IMR-90 (cell line): Measurements from ENCODE around the gene CAMK2G. TPM values are rescaled to one million over a fixed set of nuclear protein-coding genes. Genes with fewer than 3 reads are reported as not detected.

ENCODE experiments used
- ATAC-seq: fragments of 200-7000 bp; cut with Tn5 transposase; 2 replicates; pipeline ENCODE4 v1.9.1; 2020; ENCODE audit warnings: low read depth, mild to moderate bottlenecking, moderate library complexity
- BruUV-seq: library from RNA; stranded (reverse); fragments of 400-500 nt; replicated peaks from 2 replicates; lab custom pipeline; 2021; lab: Mats Ljungman, UMichigan
- CTCF ChIA-PET: fragments of 300-600 bp; formaldehyde crosslinking; extraction: SDS; loops from one replicate; lab custom pipeline; 2021; ENCODE audit warnings: antibody characterized with exemption; lab: Yijun Ruan, JAX
- POLR2A ChIA-PET: fragments of 300-600 bp; sonication (Branson Sonifier 250); formaldehyde crosslinking; loops from one replicate; lab custom pipeline; 2022; ENCODE audit warnings: antibody characterized with exemption; ENCODE audit not compliant: unreplicated experiment; lab: Charles Lee
- DNase-seq: peaks from one replicate; pipeline ENCODE4 v3.0.0; 2013
- H2AFZ ChIP-seq: replicated peaks from 2 replicates; pipeline ENCODE3; 2013; ENCODE audit warnings: low read length, mild to moderate bottlenecking; ENCODE audit not compliant: poor library complexity
- H2AK5ac ChIP-seq: 2 replicates; pipeline ENCODE4 v1.6.1; 2013; ENCODE audit warnings: low read depth, low read length, inconsistent platforms
- H2AK9ac ChIP-seq: replicated peaks from 2 replicates; pipeline ENCODE3; 2013; ENCODE audit warnings: mild to moderate bottlenecking, low read depth, low read length, moderate library complexity; ENCODE audit not compliant: poor library complexity
- H2BK120ac ChIP-seq: 2 replicates; pipeline ENCODE4 v1.6.1; 2013; ENCODE audit warnings: low read depth, low read length, inconsistent platforms
- H2BK15ac ChIP-seq: 3 replicates; pipeline ENCODE4 v1.6.1; 2013; ENCODE audit warnings: low read depth, low read length, inconsistent platforms
- H2BK20ac ChIP-seq: 2 replicates; pipeline ENCODE4 v1.6.1; 2013; ENCODE audit warnings: low read depth, mild to moderate bottlenecking, inconsistent platforms, low read length, moderate library complexity
- H2BK5ac ChIP-seq: 2 replicates; pipeline ENCODE4 v1.6.1; 2013; ENCODE audit warnings: mild to moderate bottlenecking, low read depth, low read length, inconsistent platforms; ENCODE audit not compliant: poor library complexity, severe bottlenecking
- H3K14ac ChIP-seq: replicated peaks from 2 replicates; pipeline ENCODE4 v1.6.1; 2013; ENCODE audit warnings: low read depth, low read length, inconsistent platforms
- H3K18ac ChIP-seq: 2 replicates; pipeline ENCODE4 v1.6.1; 2013; ENCODE audit warnings: low read depth, low read length, control low read depth
- H3K23ac ChIP-seq: 2 replicates; pipeline ENCODE4 v1.6.1; 2013; ENCODE audit warnings: low read depth, low read length, inconsistent platforms
- H3K27ac ChIP-seq: 2 replicates; pipeline ENCODE4 v1.5.1; 2013; ENCODE audit warnings: mild to moderate bottlenecking, control low read depth, low read length; ENCODE audit not compliant: insufficient read depth
- H3K27me3 ChIP-seq: 2 replicates; pipeline ENCODE4 v1.6.1; 2013; ENCODE audit warnings: low read length; ENCODE audit not compliant: control insufficient read depth, insufficient read depth
- H3K36me3 ChIP-seq: 2 replicates; pipeline ENCODE4 v1.6.1; 2013; ENCODE audit warnings: low read length, mixed read lengths; ENCODE audit not compliant: control insufficient read depth, insufficient read depth
- H3K4ac ChIP-seq: 2 replicates; pipeline ENCODE4 v1.6.1; 2013; ENCODE audit warnings: low read depth, low read length, inconsistent platforms
- H3K4me1 ChIP-seq: 2 replicates; pipeline ENCODE4 v1.6.1; 2013; ENCODE audit warnings: low read length, mixed read lengths; ENCODE audit not compliant: control insufficient read depth, insufficient read depth
- H3K4me2 ChIP-seq: 2 replicates; pipeline ENCODE4 v1.6.1; 2013; ENCODE audit warnings: low read depth, mild to moderate bottlenecking, control low read depth, low read length, moderate library complexity
- H3K4me3 ChIP-seq: 2 replicates; pipeline ENCODE4 v1.5.1; 2013; ENCODE audit warnings: low read depth, mild to moderate bottlenecking, control low read depth, low read length, moderate library complexity; ENCODE audit not compliant: insufficient read depth
- H3K56ac ChIP-seq: 2 replicates; pipeline ENCODE4 v1.6.1; 2013; ENCODE audit warnings: low read length, inconsistent platforms; ENCODE audit not compliant: insufficient read depth; ENCODE audit errors: extremely low read depth
- H3K79me1 ChIP-seq, 2 experiments: 2 replicates each; pipeline ENCODE4 v1.6.1; 2013; ENCODE audit warnings: low read length in 2 of 2, inconsistent platforms in 1 of 2, low read depth in 1 of 2
- H3K9ac ChIP-seq: 2 replicates; pipeline ENCODE4 v1.6.1; 2013; ENCODE audit warnings: low read depth, low read length, control low read depth
- H3K9me1 ChIP-seq: 2 replicates; pipeline ENCODE4 v1.6.1; 2013; ENCODE audit warnings: low read length, inconsistent platforms; ENCODE audit not compliant: insufficient read depth
- H3K9me3 ChIP-seq: 2 replicates; pipeline ENCODE4 v1.6.1; 2013; ENCODE audit warnings: low read length; ENCODE audit not compliant: control insufficient read depth, insufficient read depth
- H4K20me1 ChIP-seq: 2 replicates; pipeline ENCODE4 v1.6.1; 2013; ENCODE audit warnings: low read length, inconsistent platforms; ENCODE audit not compliant: insufficient read depth
- H4K5ac ChIP-seq: 2 replicates; pipeline ENCODE4 v1.6.1; 2013; ENCODE audit warnings: mild to moderate bottlenecking, low read depth, low read length, control low read depth
- H4K8ac ChIP-seq, 2 experiments: 2 replicates each; pipeline ENCODE4 v1.6.1; 2013; ENCODE audit warnings: low read depth in 2 of 2, low read length in 2 of 2, control low read depth in 1 of 2, inconsistent platforms in 1 of 2
- H4K91ac ChIP-seq: 2 replicates; pipeline ENCODE4 v1.6.1; 2013; ENCODE audit warnings: low read depth, low read length, inconsistent platforms; ENCODE audit not compliant: insufficient read depth
- BHLHE40 ChIP-seq: fragments of 150-350 bp; IDR thresholded peaks from 2 replicates; pipeline ENCODE4 v1.6.1; 2016; ENCODE audit warnings: mild to moderate bottlenecking, low read depth, low read length
- FOS ChIP-seq: fragments of 150-350 bp; IDR thresholded peaks from 2 replicates; pipeline ENCODE4 v1.6.1; 2016; ENCODE audit warnings: low read depth, low read length
- NFE2L2 ChIP-seq: fragments of 150-350 bp; IDR thresholded peaks from 2 replicates; pipeline ENCODE4 v1.6.1; 2016; ENCODE audit warnings: low read depth, mild to moderate bottlenecking, low read length
- RAD21 ChIP-seq: IDR thresholded peaks from 2 replicates; pipeline ENCODE4 v1.6.1; 2012; ENCODE audit warnings: low read length, improper control_type of control experiment
- SMC3 ChIP-seq: fragments of 150-350 bp; IDR thresholded peaks from 2 replicates; pipeline ENCODE4 v1.6.1; 2016; ENCODE audit warnings: low read depth, mild to moderate bottlenecking, antibody characterized with exemption, low read length, moderate library complexity
- WGBS, 2 experiments: methylation state at CpG; one replicate each; pipeline versions ENCODE4 v1.1.5 to v1.1.7; 2013; ENCODE audit warnings: missing lambda C conversion rate in 2 of 2; ENCODE audit not compliant: insufficient read length in 1 of 2; ENCODE audit errors: extremely low coverage in 2 of 2; 5-methylcytosine and 5-hydroxymethylcytosine counted together
- dilution Hi-C: fragments of 300-500 bp; cut with HindIII; formaldehyde crosslinking; loops from one replicate; pipeline ENCODE4 v1.14.3; 2018; ENCODE audit warnings: low sequenced_read_pairs; ENCODE audit not compliant: unreplicated experiment
- in situ Hi-C: fragments of 300-500 bp; cut with MboI; formaldehyde crosslinking; loops from 3 replicates; pipeline ENCODE4 v1.14.3; 2019; ENCODE audit warnings: low sequenced_read_pairs, inconsistent platforms, mixed read lengths
- intact Hi-C: fragments of 100-400 bp; cut with micrococcal nuclease; formaldehyde crosslinking; loops from 2 replicates; pipeline ENCODE4 v1.10.0; 2022
- polyA plus RNA-seq, 3 experiments: library from polyadenylated mRNA; depleted of rRNA; stranded (reverse); fragments of >200 nt; gene quantifications; 2 replicates each; pipeline ENCODE4 v1.2.3, GENCODE V29; 2012; ENCODE audit warnings: low replicate concordance in 1 of 3
- total RNA-seq: library from RNA; depleted of rRNA; stranded (reverse); fragments of >200 nt; gene quantifications from 2 replicates; pipeline ENCODE4 v1.2.3, GENCODE V29; 2012
- TF ChIP-seq, protein P1 (sequence below): conservative IDR thresholded peaks from 2 replicates; pipeline ENCODE4 v1.5.1; 2012; ENCODE audit warnings: mild to moderate bottlenecking, low read depth, low read length, improper control_type of control experiment
- TF ChIP-seq, protein P2 (sequence below): fragments of 150-350 bp; IDR thresholded peaks from 2 replicates; pipeline ENCODE4 v1.6.1; 2017; ENCODE audit warnings: mild to moderate bottlenecking, antibody characterized with exemption, low read length, low read depth

Gene CAMK2G
- total and polyA plus RNA-seq, 2 of the 4 experiments (the other 2 are of a cell fraction) = 20.4 to 25.4 TPM

DNA sequence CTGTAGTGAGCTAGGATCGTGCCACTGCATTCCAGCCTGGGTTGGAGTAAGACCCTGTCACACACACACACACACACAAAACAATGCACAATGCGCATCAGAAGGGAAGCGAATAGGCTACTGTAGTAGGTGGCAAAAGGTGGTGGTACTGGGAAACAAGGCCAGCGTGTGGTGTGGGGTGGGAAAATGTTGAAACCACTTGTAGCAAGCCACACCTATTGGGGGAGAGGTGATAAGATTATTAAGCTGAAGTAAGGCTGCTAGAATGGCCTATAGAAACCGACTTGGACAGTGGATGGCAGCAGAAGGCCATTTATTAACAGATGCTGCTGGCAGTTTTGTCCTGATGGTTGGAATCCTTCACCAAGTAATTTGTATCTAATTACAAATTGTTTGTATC lies 99.7 kb downstream of the CAMK2G start:
- H2AK9ac ChIP-seq = peak overlapping the region; percentile 66
- H3K23ac ChIP-seq = peak overlapping the region; percentile 76; the same call in 1 of the 2 replicates
- H4K5ac ChIP-seq = no peak overlapping the region
- peaks cover 38% of the 10 kb centered on the region for H3K36me3 ChIP-seq
- ATAC-seq (no peak), DNase-seq (peak; percentile 24)
- in situ Hi-C loops = no loop called here
- no peak overlapping the region for H2BK20ac ChIP-seq
- H3K56ac ChIP-seq = no peak overlapping the region
- peak overlapping the region; percentile 87; the same call in 1 of the 2 replicates for H3K14ac ChIP-seq
- no peaks in the 10 kb centered on the region for H3K27me3 ChIP-seq
- H2BK5ac ChIP-seq = peak overlapping the region; percentile 18
- peak overlapping the region; percentile 72 for H3K4me3 ChIP-seq
- 33% methylated on average over 1 of the region's 5 CpGs; no CpG with 5 or more reads in 1 of the 2 experiments for WGBS, 2 experiments
- ChIA-PET CTCF (no interaction called here), POLR2A (no interaction called here)
- no TSS peak for BruUV-seq
- H3K9me3 ChIP-seq = no peaks in the 10 kb centered on the region
- peaks cover 10% of the 10 kb centered on the region; the same call in 1 of the 2 replicates for H3K9me1 ChIP-seq
- peak overlapping the region; percentile 76 for H2AK5ac ChIP-seq
- no peak overlapping the region for H4K91ac ChIP-seq
- peak overlapping the region; percentile 93 for H3K4me2 ChIP-seq
- no peak overlapping the region for H2BK120ac ChIP-seq
- H3K79me1 ChIP-seq = peaks cover 0 to 54% of the 10 kb centered on the region in 2 experiments; a peak in 2 of 4 replicates
- TF ChIP-seq FOS = no peak
- TF ChIP-seq, protein P1, sequence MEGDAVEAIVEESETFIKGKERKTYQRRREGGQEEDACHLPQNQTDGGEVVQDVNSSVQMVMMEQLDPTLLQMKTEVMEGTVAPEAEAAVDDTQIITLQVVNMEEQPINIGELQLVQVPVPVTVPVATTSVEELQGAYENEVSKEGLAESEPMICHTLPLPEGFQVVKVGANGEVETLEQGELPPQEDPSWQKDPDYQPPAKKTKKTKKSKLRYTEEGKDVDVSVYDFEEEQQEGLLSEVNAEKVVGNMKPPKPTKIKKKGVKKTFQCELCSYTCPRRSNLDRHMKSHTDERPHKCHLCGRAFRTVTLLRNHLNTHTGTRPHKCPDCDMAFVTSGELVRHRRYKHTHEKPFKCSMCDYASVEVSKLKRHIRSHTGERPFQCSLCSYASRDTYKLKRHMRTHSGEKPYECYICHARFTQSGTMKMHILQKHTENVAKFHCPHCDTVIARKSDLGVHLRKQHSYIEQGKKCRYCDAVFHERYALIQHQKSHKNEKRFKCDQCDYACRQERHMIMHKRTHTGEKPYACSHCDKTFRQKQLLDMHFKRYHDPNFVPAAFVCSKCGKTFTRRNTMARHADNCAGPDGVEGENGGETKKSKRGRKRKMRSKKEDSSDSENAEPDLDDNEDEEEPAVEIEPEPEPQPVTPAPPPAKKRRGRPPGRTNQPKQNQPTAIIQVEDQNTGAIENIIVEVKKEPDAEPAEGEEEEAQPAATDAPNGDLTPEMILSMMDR = 0 out of 2 replicates have a peak, but pooled peaks have one; percentile 27
- TF ChIP-seq BHLHE40 = no peak
- TF ChIP-seq, protein P2, sequence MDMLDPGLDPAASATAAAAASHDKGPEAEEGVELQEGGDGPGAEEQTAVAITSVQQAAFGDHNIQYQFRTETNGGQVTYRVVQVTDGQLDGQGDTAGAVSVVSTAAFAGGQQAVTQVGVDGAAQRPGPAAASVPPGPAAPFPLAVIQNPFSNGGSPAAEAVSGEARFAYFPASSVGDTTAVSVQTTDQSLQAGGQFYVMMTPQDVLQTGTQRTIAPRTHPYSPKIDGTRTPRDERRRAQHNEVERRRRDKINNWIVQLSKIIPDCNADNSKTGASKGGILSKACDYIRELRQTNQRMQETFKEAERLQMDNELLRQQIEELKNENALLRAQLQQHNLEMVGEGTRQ = no peak
- no peak for TF ChIP-seq SMC3
- 0 out of 2 replicates have a peak, but pooled peaks have one; percentile 19 for TF ChIP-seq RAD21
- no peak for TF ChIP-seq NFE2L2
- no peak overlapping the region for H4K8ac ChIP-seq
- dilution Hi-C loops = no loop called here
- peak overlapping the region; percentile 78 for H3K9ac ChIP-seq
- 0 out of 2 replicates have a peak overlapping the region, but pooled peaks have one; percentile 25 for H3K4ac ChIP-seq
- intact Hi-C loops = no loop called here
- no peak overlapping the region for H2AFZ ChIP-seq
- H3K18ac ChIP-seq = no peak overlapping the region
- H3K4me1 ChIP-seq = peaks cover 7% of the 10 kb centered on the region
- peaks cover 25% of the 10 kb centered on the region for H4K20me1 ChIP-seq
- H3K27ac ChIP-seq = no peak overlapping the region
- no peak overlapping the region for H2BK15ac ChIP-seq
